Uterus (tissue), 4 donors: ENCODE measurements around the gene DLK1. TPM values are rescaled to one million over a fixed set of nuclear protein-coding genes. Genes with fewer than 3 reads are reported as not detected.

ENCODE experiments used
- DNase-seq, 2 donors: peaks; one replicate each; pipeline ENCODE4 v3.0.0-alpha.2; 2019 to 2020
- H3K27ac ChIP-seq, 2 donors: fragments of 200-600 bp; sonication (generic); 1 replicate in 1 of 2; 2 replicates in 1 of 2; pipeline ENCODE4 v1.5.1; 2016 to 2018
- H3K27me3 ChIP-seq, 2 donors: fragments of 200-600 bp; sonication (generic); one replicate each; pipeline ENCODE4 v1.5.1; 2018 to 2019; ENCODE audit warnings: control low read depth in 1 of 2
- H3K36me3 ChIP-seq, 2 donors: fragments of 200-600 bp; sonication (generic); one replicate each; pipeline ENCODE4 v1.5.1; 2019; ENCODE audit warnings: control low read depth in 1 of 2
- H3K4me1 ChIP-seq, 2 donors: fragments of 200-600 bp; sonication (generic); one replicate each; pipeline ENCODE4 v1.5.1; 2018 to 2019; ENCODE audit warnings: control low read depth in 1 of 2
- H3K4me3 ChIP-seq, 2 donors: fragments of 200-600 bp; sonication (generic); 1 replicate in 1 of 2; 2 replicates in 1 of 2; pipeline ENCODE4 v1.5.1; 2018 to 2019; ENCODE audit warnings: mild to moderate bottlenecking in 1 of 2
- H3K9me3 ChIP-seq, 2 donors: fragments of 200-600 bp; sonication (generic); one replicate each; pipeline ENCODE4 v1.5.1; 2019; ENCODE audit warnings: control low read depth in 1 of 2
- POLR2A ChIP-seq, 2 donors: fragments of 450-650 bp; IDR thresholded peaks; one replicate each; pipeline ENCODE4 v1.6.1; 2016; ENCODE audit warnings: antibody characterized with exemption in 2 of 2, mild to moderate bottlenecking in 1 of 2, moderate library complexity in 1 of 2
- intact Hi-C: fragments of 100-400 bp; cut with DNase I; formaldehyde crosslinking; loops from one replicate; pipeline ENCODE4 v1.15.1; 2023; ENCODE audit warnings: low total_unique reads
- total RNA-seq, 4 donors: library from RNA; depleted of rRNA in 3 of 4; stranded (reverse); fragments of >200 nt in 3 of 4; gene quantifications; one replicate each; pipeline versions ENCODE4 v1.1.0 to v1.2.4, GENCODE V29; 2014 to 2023
- TF ChIP-seq, protein P1 (sequence below), 4 experiments: fragments of 200-600 bp in 2 of 4; fragments of 450-650 bp in 2 of 4; sonication (generic) in 2 of 4; IDR thresholded peaks; one replicate each; pipeline ENCODE4 v1.5.1; 2016 to 2019; ENCODE audit warnings: antibody characterized with exemption in 4 of 4, mild to moderate bottlenecking in 2 of 4, moderate library complexity in 1 of 4
- donor health status: DM: yes; HTN: yes; CAD: no.

Gene DLK1
- total RNA-seq, 4 donors from 2014 or later, result 2.2 to 41.1 TPM; not detected in 2

DNA sequence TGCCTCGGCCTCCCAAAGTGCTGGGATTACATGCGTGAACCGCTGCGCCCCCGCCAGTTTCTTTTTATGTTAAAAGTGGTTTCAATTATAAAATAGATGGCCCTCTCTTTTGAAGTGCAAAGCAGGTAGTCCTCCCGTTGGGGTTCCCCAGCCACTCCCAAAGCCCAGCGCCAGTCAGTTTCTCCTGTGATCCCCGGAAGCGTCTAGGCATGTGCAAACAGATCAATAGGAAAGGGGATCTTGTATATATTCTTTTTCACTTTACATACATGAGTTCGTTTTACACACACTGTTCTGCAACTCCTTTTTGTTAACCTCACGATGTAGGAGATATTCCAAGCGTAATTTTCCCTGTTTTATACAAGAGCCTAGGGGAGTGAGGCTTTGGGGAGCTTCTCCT, 16.3 kb upstream of the DLK1 start:
- Histone ChIP-seq H3K36me3 (no peaks in the 10 kb centered on the region), H3K27ac (no peak overlapping the region), H3K4me3 (no peak overlapping the region), H3K27me3 (peaks cover 0 to 5% of the 10 kb centered on the region in 2 donors), H3K9me3 (no peaks in the 10 kb centered on the region), H3K4me1 (peaks cover 0 to 7% of the 10 kb centered on the region in 2 donors)
- intact Hi-C loops, result no loop called here
- TF ChIP-seq, protein P1, sequence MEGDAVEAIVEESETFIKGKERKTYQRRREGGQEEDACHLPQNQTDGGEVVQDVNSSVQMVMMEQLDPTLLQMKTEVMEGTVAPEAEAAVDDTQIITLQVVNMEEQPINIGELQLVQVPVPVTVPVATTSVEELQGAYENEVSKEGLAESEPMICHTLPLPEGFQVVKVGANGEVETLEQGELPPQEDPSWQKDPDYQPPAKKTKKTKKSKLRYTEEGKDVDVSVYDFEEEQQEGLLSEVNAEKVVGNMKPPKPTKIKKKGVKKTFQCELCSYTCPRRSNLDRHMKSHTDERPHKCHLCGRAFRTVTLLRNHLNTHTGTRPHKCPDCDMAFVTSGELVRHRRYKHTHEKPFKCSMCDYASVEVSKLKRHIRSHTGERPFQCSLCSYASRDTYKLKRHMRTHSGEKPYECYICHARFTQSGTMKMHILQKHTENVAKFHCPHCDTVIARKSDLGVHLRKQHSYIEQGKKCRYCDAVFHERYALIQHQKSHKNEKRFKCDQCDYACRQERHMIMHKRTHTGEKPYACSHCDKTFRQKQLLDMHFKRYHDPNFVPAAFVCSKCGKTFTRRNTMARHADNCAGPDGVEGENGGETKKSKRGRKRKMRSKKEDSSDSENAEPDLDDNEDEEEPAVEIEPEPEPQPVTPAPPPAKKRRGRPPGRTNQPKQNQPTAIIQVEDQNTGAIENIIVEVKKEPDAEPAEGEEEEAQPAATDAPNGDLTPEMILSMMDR (IDR thresholded peaks at IDR 0.05), result no peak
- no peak for TF ChIP-seq POLR2A (IDR thresholded peaks at IDR 0.05)
- DNase-seq, result no peak

DNA sequence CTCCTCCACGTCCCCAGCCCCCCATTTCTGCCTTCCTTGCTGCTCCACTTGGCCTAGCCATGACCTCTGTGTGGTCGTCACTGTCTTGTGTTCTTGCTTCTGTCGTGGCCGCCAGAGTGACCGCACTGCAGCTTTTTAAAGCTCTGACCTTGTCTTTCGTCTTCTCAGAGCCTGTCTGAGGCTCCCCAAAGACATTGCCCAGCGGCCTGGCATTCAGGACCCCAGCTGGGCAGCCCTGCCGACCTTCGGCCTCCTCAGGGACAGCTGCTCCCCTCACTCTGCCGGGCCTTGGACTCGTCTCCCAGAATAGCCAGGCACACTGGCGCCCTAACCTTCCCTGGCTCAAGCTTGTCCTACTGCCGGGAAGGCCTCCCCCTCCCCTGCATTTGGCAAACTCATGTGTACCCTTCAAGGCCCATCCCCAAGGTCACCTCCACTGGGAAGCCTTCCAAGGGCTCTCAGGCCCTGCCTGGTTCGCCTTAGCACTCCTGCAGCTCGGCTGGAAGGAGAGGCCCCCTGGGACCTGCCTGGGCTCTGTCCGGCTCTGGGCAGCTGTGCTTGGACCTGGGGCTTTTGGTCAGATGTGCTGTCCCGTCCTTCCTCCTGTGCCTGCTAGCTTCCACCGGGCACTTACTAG, 15.7 kb upstream of the DLK1 start:
- intact Hi-C loops, result no loop called here
- H3K27me3 ChIP-seq, result peaks cover 0 to 5% of the 10 kb centered on the region in 2 donors

DNA sequence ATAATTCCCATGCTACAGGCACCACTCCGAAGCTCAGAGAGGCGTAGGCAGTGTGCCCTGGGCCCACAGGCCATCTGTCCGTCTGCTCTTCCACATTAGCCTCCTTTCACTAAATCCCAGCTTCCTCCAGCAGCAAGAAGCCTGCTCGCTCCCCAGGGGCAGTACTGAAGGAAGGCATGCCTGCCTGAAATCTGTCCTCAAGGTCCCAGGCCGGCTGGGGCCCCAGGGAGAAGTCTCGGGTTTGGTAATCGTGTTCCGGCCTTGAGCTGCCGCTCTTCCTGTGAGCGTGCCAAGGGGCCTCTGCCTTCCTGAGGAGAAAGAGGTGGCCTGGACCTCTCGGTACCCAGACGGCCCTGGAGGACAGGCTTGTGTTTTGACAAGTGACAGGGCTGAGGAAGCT, 15.2 kb upstream of the DLK1 start:
- TF ChIP-seq, protein P1 (IDR thresholded peaks at IDR 0.05), result no peak
- TF ChIP-seq POLR2A (IDR thresholded peaks at IDR 0.05), result no peak
- peaks cover 0 to 5% of the 10 kb centered on the region in 2 donors for H3K27me3 ChIP-seq
- intact Hi-C loops, result no loop called here
- DNase-seq, result no peak
- no peaks in the 10 kb centered on the region for H3K9me3 ChIP-seq
- no peak overlapping the region for H3K27ac ChIP-seq
- no peaks in the 10 kb centered on the region for H3K36me3 ChIP-seq
- H3K4me1 ChIP-seq, result peaks cover 0 to 7% of the 10 kb centered on the region in 2 donors
- H3K4me3 ChIP-seq, result no peak overlapping the region

More for the DNA sequence above, 15.7 kb upstream of the DLK1 start:
- Histone ChIP-seq H3K27ac (no peak overlapping the region), H3K4me3 (no peak overlapping the region), H3K36me3 (no peaks in the 10 kb centered on the region), H3K9me3 (no peaks in the 10 kb centered on the region), H3K4me1 (peaks cover 0 to 7% of the 10 kb centered on the region in 2 donors)
- TF ChIP-seq POLR2A (IDR thresholded peaks at IDR 0.05), result no peak
- TF ChIP-seq, protein P1 (IDR thresholded peaks at IDR 0.05), result no peak
- DNase-seq, result no peak

DNA sequence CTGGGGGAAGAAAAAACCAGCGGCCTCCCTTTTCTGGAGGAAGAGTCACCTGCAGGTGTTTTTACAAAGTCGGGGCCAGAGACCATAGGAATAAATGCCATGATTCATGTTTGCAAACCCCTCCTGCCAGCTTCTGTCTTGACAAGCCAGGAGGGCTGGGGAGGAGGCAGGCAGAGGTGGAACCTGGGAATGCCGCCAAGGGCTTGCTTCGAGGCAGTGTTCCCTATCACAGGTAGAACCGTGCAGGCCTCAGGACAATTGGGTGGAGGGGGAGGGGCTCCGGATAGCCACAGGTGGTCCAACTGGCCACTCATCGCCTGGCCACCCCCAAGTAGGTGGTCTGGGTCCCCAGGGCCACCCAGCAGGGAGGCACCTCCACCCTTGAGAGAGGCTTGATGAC, 14.2 kb upstream of the DLK1 start:
- Histone ChIP-seq H3K27ac (no peak overlapping the region), H3K9me3 (no peaks in the 10 kb centered on the region), H3K4me3 (no peak overlapping the region), H3K36me3 (no peaks in the 10 kb centered on the region), H3K4me1 (peaks cover 0 to 7% of the 10 kb centered on the region in 2 donors), H3K27me3 (peaks cover 0 to 5% of the 10 kb centered on the region in 2 donors)
- DNase-seq, result no peak
- intact Hi-C loops, result no loop called here
- TF ChIP-seq, protein P1 (IDR thresholded peaks at IDR 0.05), result no peak
- no peak for TF ChIP-seq POLR2A (IDR thresholded peaks at IDR 0.05)

DNA sequence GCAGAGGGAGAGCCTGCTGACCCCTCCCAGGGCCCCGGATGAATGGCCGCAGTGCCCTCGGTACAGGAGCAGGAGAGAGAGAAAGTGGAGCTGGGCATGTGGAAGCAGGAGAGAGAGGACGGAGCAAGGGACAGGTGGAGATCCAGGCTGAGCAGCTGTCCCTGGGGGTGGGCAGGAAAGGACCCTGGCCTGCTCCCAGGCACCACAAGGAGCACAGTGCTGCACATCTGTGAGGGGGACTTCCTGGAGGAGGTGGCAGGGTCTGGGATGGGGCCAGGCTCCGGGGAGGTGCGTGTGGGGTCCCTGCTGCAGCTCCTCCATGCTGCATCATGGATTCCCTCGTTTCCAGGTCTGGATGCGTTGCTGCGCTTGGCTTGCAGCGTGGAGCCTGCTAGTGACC, 13.0 kb upstream of the DLK1 start:
- intact Hi-C loops, result no loop called here
- H3K9me3 ChIP-seq, result no peaks in the 10 kb centered on the region
- no peaks in the 10 kb centered on the region for H3K36me3 ChIP-seq
- H3K4me3 ChIP-seq, result no peak overlapping the region
- TF ChIP-seq POLR2A (IDR thresholded peaks at IDR 0.05), result no peak
- TF ChIP-seq, protein P1 (IDR thresholded peaks at IDR 0.05), result no peak
- no peak for DNase-seq
- H3K27ac ChIP-seq, result no peak overlapping the region
- H3K27me3 ChIP-seq, result peaks cover 0 to 5% of the 10 kb centered on the region in 2 donors
- H3K4me1 ChIP-seq, result peaks cover 0 to 5% of the 10 kb centered on the region in 2 donors
